Measurements from ENCODE around the gene CCDC70.

The CCDC70 gene

DNA sequence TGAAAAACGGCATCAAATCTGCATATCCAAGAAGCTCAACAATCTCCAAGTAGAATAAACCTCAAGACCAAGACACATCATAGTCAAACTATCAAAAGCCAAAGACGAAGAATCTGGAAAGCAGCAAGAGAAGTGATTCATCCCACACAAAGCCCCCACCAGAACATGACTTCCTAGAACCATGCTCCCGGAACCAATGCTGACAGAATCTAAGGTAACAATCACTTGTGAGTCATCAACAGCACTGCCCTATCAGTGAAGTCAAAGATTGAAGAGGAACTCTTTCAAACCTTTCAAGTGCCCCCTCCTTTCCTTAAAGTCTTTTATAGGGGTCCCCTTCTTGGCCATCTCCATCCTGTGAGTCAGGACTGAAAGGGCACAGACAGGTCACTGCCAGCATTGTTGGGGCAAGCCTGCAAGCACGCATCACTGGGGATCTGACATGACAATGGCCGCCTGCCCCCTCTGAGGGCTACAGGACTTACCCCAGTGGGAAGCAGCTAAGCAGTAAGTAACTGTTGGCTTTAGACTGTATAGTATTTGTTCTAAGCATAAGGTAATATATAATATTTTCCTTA is at the start of gene CCDC70:
TSS of gene CCDC70 (plus strand) at position 247 of the 578 bp plus-strand sequence. CDS start 3,443 bp downstream, outside the sequence.
- H3K4me1 ChIP-seq (ENCODE audit: control insufficient read depth, insufficient read depth, low read length) = no peaks in the 10 kb centered on the region
- no peaks in the 10 kb centered on the region for H3K27me3 ChIP-seq (ENCODE audit: control insufficient read depth in 1 of 2, insufficient read depth in 2 of 2, low read length in 2 of 2)
- H3K4me3 ChIP-seq (ENCODE audit: low read length in 2 of 2) = no peak within 1 kb of the TSS
- no peaks in the 10 kb centered on the region for H3K9me3 ChIP-seq (ENCODE audit: control insufficient read depth in 2 of 2, low read length in 2 of 2)
- no peak within 1 kb of the TSS for H3K27ac ChIP-seq (ENCODE audit: low read length)
- H3K9ac ChIP-seq (ENCODE audit: low read length in 2 of 2) = no peak within 1 kb of the TSS
- no peaks in the 10 kb centered on the region for H3K36me3 ChIP-seq (ENCODE audit: control insufficient read depth in 2 of 2, insufficient read depth in 2 of 2, low read length in 2 of 2)

DNA sequence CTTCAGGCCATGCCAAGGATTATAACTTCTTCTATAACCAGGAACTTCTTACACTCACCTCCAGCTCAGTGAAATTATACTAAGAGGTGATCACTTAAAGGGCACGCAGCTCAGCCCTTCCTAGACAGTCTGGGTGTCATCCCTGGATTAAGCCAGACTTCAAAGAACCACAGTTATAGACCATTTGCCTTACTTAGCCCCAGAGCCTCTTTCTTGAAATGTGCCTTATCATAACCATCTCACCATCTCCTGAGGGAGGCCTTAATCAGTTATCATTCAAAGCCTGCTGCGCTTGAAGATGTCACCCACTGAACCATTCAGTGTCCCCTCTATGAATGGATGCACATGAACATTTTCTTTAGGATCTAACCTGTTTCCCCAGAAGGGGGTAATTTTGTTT is 47.7 kb upstream of the CCDC70 start:
- H3K27me3 ChIP-seq (ENCODE audit: control insufficient read depth in 1 of 2, insufficient read depth in 2 of 2, low read length in 2 of 2) = no peaks in the 10 kb centered on the region
- H3K36me3 ChIP-seq (ENCODE audit: control insufficient read depth in 2 of 2, insufficient read depth in 2 of 2, low read length in 2 of 2) = no peaks in the 10 kb centered on the region
- H3K9me3 ChIP-seq (ENCODE audit: control insufficient read depth in 2 of 2, low read length in 2 of 2) = no peaks in the 10 kb centered on the region
- H3K9ac ChIP-seq (ENCODE audit: low read length in 2 of 2) = no peak overlapping the region
- H3K4me1 ChIP-seq (ENCODE audit: control insufficient read depth, insufficient read depth, low read length) = peaks cover 17% of the 10 kb centered on the region
- H3K4me3 ChIP-seq (ENCODE audit: low read length in 2 of 2) = no peak overlapping the region
- H3K27ac ChIP-seq (ENCODE audit: low read length) = no peak overlapping the region

DNA sequence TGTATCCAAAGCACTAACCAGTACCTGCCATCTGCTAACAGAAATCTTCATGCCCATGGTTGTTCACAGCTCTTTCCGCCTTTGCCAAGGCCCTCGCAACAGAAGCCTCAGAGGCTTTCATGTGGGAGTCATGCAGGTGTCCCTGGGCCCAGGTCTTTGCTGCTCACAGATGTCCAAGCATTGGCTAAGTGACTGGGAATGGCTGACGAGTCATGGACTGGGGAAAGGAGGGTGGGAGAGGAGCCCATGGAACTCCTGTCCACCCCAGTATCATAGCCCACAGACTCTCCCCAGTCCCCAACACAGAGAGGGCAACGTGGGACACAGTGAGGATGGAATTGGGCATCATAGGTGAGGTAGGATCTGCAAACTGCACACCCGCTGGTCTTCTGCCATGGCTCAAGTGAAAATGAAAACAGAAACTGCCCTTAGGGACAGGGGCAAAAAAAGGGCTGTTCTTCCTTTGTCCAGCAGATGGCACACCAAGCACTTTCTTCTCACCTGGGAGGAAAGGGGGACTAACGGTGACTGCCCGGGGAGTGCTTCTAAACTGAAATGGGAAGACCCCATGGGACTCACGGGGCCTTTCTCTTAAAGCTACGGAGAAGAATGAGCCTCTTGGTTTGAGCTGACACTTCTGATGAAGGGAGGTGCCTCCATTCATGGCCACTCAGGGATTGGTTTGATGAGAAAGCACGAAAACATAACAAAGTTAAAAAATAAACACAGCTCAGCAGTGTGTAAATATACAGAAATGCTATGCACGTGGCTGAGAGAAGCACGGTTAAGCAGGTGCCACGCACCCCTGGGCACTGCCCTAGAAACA is 46.7 kb upstream of the CCDC70 start:
- no peaks in the 10 kb centered on the region for H3K9me3 ChIP-seq (ENCODE audit: control insufficient read depth in 2 of 2, low read length in 2 of 2)

DNA sequence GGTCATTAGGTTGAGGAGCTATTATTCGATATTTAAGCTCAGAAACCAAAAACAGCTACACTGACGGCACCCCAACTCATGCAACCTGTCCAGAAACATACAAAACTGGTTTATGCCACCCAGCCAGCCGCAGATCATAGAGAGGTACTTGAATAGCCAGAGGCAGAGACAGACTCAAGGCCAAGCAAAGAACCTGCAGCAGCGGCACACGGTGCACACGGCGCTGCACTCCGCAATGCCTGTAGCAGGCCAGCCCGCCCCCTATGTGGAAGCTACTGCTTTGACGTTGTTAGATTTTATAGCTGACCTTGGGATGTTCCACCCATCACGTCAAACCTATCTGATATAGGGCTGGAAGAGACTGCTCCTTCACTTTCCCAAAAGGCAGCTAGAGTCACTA is 45.9 kb upstream of the CCDC70 start:
- Histone ChIP-seq H3K4me3 (ENCODE audit: low read length in 2 of 2) (peak overlapping the region in 1 of 2 donors; percentile 69), H3K9ac (ENCODE audit: low read length in 2 of 2) (no peak overlapping the region), H3K4me1 (ENCODE audit: control insufficient read depth, insufficient read depth, low read length) (peaks cover 26% of the 10 kb centered on the region), H3K9me3 (ENCODE audit: control insufficient read depth in 2 of 2, low read length in 2 of 2) (no peaks in the 10 kb centered on the region), H3K27ac (ENCODE audit: low read length) (no peak overlapping the region), H3K36me3 (ENCODE audit: control insufficient read depth in 2 of 2, insufficient read depth in 2 of 2, low read length in 2 of 2) (no peaks in the 10 kb centered on the region), H3K27me3 (ENCODE audit: control insufficient read depth in 1 of 2, insufficient read depth in 2 of 2, low read length in 2 of 2) (no peaks in the 10 kb centered on the region)

More for the DNA sequence above, 46.7 kb upstream of the CCDC70 start:
- peak overlapping the region in 1 of 2 donors; percentile 74 for H3K9ac ChIP-seq (ENCODE audit: low read length in 2 of 2)
- H3K27me3 ChIP-seq (ENCODE audit: control insufficient read depth in 1 of 2, insufficient read depth in 2 of 2, low read length in 2 of 2) = no peaks in the 10 kb centered on the region
- H3K36me3 ChIP-seq (ENCODE audit: control insufficient read depth in 2 of 2, insufficient read depth in 2 of 2, low read length in 2 of 2) = no peaks in the 10 kb centered on the region
- no peak overlapping the region for H3K27ac ChIP-seq (ENCODE audit: low read length)
- peaks cover 26% of the 10 kb centered on the region for H3K4me1 ChIP-seq (ENCODE audit: control insufficient read depth, insufficient read depth, low read length)
- H3K4me3 ChIP-seq (ENCODE audit: low read length in 2 of 2) = peak overlapping the region; percentile 58 to 69

DNA sequence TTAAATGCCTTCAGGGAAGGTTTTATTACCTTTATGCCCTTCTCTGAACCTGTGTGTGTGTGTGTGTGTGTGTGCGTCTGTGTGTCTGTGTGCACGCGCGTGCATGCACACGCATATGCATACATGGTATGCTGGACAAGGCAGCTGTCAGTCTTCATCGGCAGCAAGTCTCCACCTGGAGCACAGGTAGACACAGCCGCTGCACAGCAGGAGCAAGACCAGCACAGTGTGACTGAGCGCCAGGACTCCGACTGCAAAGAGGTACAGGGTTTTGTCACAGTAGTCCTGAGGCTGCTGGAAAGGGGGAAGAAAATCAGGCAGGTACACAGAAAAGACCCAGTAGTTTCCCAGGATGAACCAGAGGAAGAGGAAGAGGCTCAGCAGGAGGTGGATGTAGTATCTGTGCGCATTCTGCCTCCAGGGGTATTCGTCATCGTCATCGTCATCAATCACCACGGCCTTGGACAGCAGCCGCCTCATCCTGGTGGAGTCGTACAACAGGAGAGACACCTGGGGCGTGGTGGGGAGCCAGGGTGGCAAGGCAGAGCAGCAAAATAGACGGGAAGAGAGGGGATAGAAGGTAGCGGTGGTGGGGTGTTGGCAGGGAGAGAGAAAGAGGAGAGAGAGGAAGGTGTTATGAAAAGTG is 45.0 kb upstream of the CCDC70 start:
- H3K27me3 ChIP-seq (ENCODE audit: control insufficient read depth in 1 of 2, insufficient read depth in 2 of 2, low read length in 2 of 2) = no peaks in the 10 kb centered on the region
- no peaks in the 10 kb centered on the region for H3K9me3 ChIP-seq (ENCODE audit: control insufficient read depth in 2 of 2, low read length in 2 of 2)
- H3K27ac ChIP-seq (ENCODE audit: low read length) = no peak overlapping the region
- H3K36me3 ChIP-seq (ENCODE audit: control insufficient read depth in 2 of 2, insufficient read depth in 2 of 2, low read length in 2 of 2) = no peaks in the 10 kb centered on the region
- peaks cover 26% of the 10 kb centered on the region for H3K4me1 ChIP-seq (ENCODE audit: control insufficient read depth, insufficient read depth, low read length)
- no peak overlapping the region for H3K9ac ChIP-seq (ENCODE audit: low read length in 2 of 2)
- no peak overlapping the region for H3K4me3 ChIP-seq (ENCODE audit: low read length in 2 of 2)

DNA sequence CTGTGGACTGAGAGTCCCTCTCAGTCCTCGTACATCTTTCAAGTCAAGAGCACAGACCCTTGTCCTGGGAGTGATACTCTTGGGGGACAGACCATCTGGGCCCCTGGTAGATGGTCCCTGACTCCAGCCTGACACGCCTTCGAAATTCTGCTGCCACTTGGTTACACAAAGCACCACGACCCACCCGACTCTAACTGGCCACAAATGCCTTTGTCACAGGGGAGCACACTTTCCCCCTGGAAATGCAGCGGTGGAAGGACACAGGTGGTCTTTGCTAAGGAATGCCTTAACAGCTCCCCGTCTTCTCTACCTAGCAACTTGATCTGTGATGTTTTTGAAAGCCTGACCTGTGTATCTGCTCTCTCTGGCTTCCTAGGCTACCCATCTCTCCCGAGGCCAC is 44.1 kb upstream of the CCDC70 start:
- H3K4me3 ChIP-seq (ENCODE audit: low read length in 2 of 2) = no peak overlapping the region
- H3K27ac ChIP-seq (ENCODE audit: low read length) = no peak overlapping the region
- no peaks in the 10 kb centered on the region for H3K27me3 ChIP-seq (ENCODE audit: control insufficient read depth in 1 of 2, insufficient read depth in 2 of 2, low read length in 2 of 2)
- H3K9ac ChIP-seq (ENCODE audit: low read length in 2 of 2) = no peak overlapping the region
- peaks cover 26% of the 10 kb centered on the region for H3K4me1 ChIP-seq (ENCODE audit: control insufficient read depth, insufficient read depth, low read length)
- H3K9me3 ChIP-seq (ENCODE audit: control insufficient read depth in 2 of 2, low read length in 2 of 2) = no peaks in the 10 kb centered on the region
- H3K36me3 ChIP-seq (ENCODE audit: control insufficient read depth in 2 of 2, insufficient read depth in 2 of 2, low read length in 2 of 2) = no peaks in the 10 kb centered on the region

DNA sequence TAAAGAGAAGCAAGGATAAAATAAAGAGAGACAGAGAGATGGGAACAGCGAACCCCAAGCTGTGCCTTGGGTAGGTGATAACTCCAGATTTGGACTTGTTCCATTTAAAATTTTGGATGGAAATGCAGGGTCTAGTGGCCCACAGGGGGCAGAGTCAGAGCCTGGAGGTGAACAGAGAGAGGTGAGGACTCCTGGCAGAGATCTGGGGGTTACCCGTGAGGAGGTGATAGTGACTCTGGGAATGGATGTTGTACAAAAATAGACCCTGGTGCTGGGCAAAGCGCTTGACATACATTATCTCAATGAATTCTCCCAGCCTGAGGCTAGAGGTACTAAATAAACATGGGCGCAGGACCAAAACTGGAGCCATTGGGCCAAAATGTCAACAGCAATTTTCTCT is 43.5 kb upstream of the CCDC70 start:
- no peak overlapping the region for H3K27ac ChIP-seq (ENCODE audit: low read length)
- H3K27me3 ChIP-seq (ENCODE audit: control insufficient read depth in 1 of 2, insufficient read depth in 2 of 2, low read length in 2 of 2) = no peaks in the 10 kb centered on the region
- no peak overlapping the region for H3K9ac ChIP-seq (ENCODE audit: low read length in 2 of 2)
- no peaks in the 10 kb centered on the region for H3K9me3 ChIP-seq (ENCODE audit: control insufficient read depth in 2 of 2, low read length in 2 of 2)
- peaks cover 26% of the 10 kb centered on the region for H3K4me1 ChIP-seq (ENCODE audit: control insufficient read depth, insufficient read depth, low read length)
- no peaks in the 10 kb centered on the region for H3K36me3 ChIP-seq (ENCODE audit: control insufficient read depth in 2 of 2, insufficient read depth in 2 of 2, low read length in 2 of 2)
- no peak overlapping the region for H3K4me3 ChIP-seq (ENCODE audit: low read length in 2 of 2)

DNA sequence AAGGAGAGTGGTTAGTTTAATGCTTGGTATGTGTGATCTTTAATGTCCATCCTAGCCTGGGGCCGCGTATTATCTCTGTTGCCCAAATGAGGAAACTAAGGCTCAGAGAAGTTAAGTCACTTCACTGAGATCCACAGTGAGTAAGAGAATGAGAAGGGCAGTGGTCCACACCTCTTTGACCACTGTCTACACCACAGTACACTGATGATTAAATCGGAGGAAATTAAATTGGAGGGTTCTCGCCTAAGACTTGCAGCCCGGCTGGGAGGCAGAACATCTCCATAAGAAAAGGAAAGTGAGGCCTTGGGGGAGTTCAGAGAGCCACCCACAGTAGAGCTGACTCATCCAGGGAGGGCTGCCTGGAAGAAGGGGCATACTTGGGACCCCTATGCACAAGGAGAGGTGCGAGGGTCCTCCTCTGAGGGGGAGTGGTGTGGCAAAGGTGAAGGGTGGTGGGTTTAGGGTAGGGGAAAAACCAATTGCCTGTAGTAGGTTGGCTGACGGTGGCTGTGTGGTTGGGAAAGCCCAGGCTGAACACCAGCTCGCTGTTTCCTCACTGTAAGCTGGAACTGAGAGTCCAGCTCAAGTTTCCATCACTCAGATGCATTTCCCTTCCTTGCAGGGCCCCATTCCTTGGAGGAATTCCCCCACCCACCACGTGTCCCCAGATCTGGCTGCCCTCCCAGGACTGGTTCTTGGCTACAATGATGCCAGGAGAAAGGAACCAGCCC is 42.8 kb upstream of the CCDC70 start:
- Histone ChIP-seq H3K27me3 (ENCODE audit: control insufficient read depth in 1 of 2, insufficient read depth in 2 of 2, low read length in 2 of 2) (no peaks in the 10 kb centered on the region), H3K27ac (ENCODE audit: low read length) (no peak overlapping the region), H3K36me3 (ENCODE audit: control insufficient read depth in 2 of 2, insufficient read depth in 2 of 2, low read length in 2 of 2) (no peaks in the 10 kb centered on the region), H3K4me1 (ENCODE audit: control insufficient read depth, insufficient read depth, low read length) (peaks cover 26% of the 10 kb centered on the region), H3K9me3 (ENCODE audit: control insufficient read depth in 2 of 2, low read length in 2 of 2) (no peaks in the 10 kb centered on the region), H3K4me3 (ENCODE audit: low read length in 2 of 2) (peak overlapping the region in 1 of 2 donors; percentile 49), H3K9ac (ENCODE audit: low read length in 2 of 2) (no peak overlapping the region)

DNA sequence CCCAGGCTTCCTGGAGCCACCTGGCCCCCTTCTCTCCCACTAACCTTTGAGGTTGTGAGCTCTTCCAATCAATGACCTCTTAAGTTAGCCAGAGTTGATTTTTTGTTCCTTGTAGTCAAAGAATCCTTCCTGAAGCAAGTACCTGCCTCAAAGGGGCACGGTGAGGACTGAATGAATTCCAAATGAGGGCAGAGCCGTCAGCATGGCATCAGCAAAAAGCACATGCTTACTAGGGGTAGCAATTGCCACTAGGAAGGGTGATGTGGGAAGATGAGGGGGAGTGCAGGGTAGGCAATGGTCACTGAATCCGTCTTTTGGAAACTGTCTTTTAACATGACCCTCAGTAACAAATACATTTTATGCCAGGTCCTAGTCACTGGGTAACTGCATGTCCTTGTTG is 42.2 kb upstream of the CCDC70 start:
- Histone ChIP-seq H3K27me3 (ENCODE audit: control insufficient read depth in 1 of 2, insufficient read depth in 2 of 2, low read length in 2 of 2) (no peaks in the 10 kb centered on the region), H3K9me3 (ENCODE audit: control insufficient read depth in 2 of 2, low read length in 2 of 2) (no peaks in the 10 kb centered on the region), H3K4me3 (ENCODE audit: low read length in 2 of 2) (peak overlapping the region in 1 of 2 donors; percentile 49), H3K27ac (ENCODE audit: low read length) (no peak overlapping the region), H3K36me3 (ENCODE audit: control insufficient read depth in 2 of 2, insufficient read depth in 2 of 2, low read length in 2 of 2) (no peaks in the 10 kb centered on the region), H3K4me1 (ENCODE audit: control insufficient read depth, insufficient read depth, low read length) (peaks cover 25% of the 10 kb centered on the region), H3K9ac (ENCODE audit: low read length in 2 of 2) (no peak overlapping the region)

DNA sequence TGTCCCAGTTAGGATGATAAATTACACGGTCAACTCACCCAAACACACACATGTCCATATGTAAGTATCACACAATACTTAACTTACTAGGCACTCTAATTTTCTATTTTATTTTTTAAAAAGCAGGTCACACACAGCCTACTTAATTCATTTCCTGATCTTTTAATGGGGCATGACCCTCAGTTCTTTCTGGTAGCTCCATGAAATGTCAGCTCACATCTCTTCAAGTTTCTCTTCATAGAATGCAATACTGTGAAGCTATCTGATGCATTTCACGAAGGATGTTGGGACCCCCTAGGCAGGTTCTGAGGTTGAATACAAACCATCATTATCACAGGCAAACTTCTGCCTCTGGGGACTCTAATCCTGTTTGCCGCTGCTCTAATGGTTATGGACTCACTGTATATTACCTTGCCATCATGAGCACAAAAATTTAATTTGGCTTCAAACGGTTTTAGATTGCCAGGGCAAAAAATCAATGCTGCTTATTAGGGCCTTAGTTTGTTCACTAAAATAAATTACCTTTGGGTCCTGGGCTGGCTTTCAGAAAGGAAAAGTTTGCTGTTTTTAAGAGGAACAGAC is 41.7 kb upstream of the CCDC70 start:
- H3K9me3 ChIP-seq (ENCODE audit: control insufficient read depth in 2 of 2, low read length in 2 of 2) = no peaks in the 10 kb centered on the region
- no peak overlapping the region for H3K27ac ChIP-seq (ENCODE audit: low read length)
- H3K36me3 ChIP-seq (ENCODE audit: control insufficient read depth in 2 of 2, insufficient read depth in 2 of 2, low read length in 2 of 2) = no peaks in the 10 kb centered on the region
- no peaks in the 10 kb centered on the region for H3K27me3 ChIP-seq (ENCODE audit: control insufficient read depth in 1 of 2, insufficient read depth in 2 of 2, low read length in 2 of 2)
- H3K9ac ChIP-seq (ENCODE audit: low read length in 2 of 2) = no peak overlapping the region
- H3K4me3 ChIP-seq (ENCODE audit: low read length in 2 of 2) = no peak overlapping the region
- peaks cover 25% of the 10 kb centered on the region for H3K4me1 ChIP-seq (ENCODE audit: control insufficient read depth, insufficient read depth, low read length)
